A673 (cell line): ENCODE data around the gene DPYSL5. TPM values are rescaled to one million over a fixed set of nuclear protein-coding genes. Genes with fewer than 3 reads are reported as not detected.

ENCODE experiments used
- BruUV-seq: library from RNA; stranded (reverse); fragments of 400-500 nt; replicated peaks from 2 replicates; lab custom pipeline; 2021; lab: Mats Ljungman, UMichigan
- CTCF ChIA-PET: fragments of 300-600 bp; sonication (Branson Sonifier 250); formaldehyde crosslinking; loops from one replicate; lab custom pipeline; 2022; ENCODE audit warnings: antibody characterized with exemption; lab: Charles Lee
- POLR2A ChIA-PET: fragments of 300-600 bp; sonication (Branson Sonifier 250); formaldehyde crosslinking; loops from one replicate; lab custom pipeline; 2022; ENCODE audit warnings: antibody characterized with exemption; ENCODE audit not compliant: low non-redundant PET; lab: Charles Lee
- DNase-seq: peaks from one replicate; pipeline ENCODE4 v3.0.0-alpha.2; 2015; ENCODE audit warnings: low spot score
- H3K27ac ChIP-seq: fragments of 200-600 bp; sonication (generic); 2 replicates; pipeline ENCODE4 v1.5.1; 2016; ENCODE audit warnings: mixed run types, low read depth, mild to moderate bottlenecking, mixed read lengths, antibody characterized with exemption, low read length; ENCODE audit not compliant: poor library complexity, severe bottlenecking
- H3K27me3 ChIP-seq: fragments of 200-600 bp; sonication (generic); replicated peaks from 2 replicates; pipeline ENCODE4 v1.6.1; 2017; ENCODE audit warnings: mixed run types, low read depth, mild to moderate bottlenecking, mixed read lengths, antibody characterized with exemption, low read length; ENCODE audit not compliant: insufficient read depth, poor library complexity
- H3K36me3 ChIP-seq: fragments of 200-600 bp; sonication (generic); 2 replicates; pipeline ENCODE4 v1.6.1; 2016; ENCODE audit warnings: mixed run types, mild to moderate bottlenecking, mixed read lengths, antibody characterized with exemption, low read length; ENCODE audit not compliant: insufficient read depth, poor library complexity, severe bottlenecking
- H3K4me1 ChIP-seq: fragments of 200-600 bp; sonication (generic); 2 replicates; pipeline ENCODE4 v1.6.1; 2017; ENCODE audit warnings: mixed run types, mild to moderate bottlenecking, mixed read lengths, antibody characterized with exemption, low read length; ENCODE audit not compliant: insufficient read depth, poor library complexity, severe bottlenecking
- H3K4me3 ChIP-seq: fragments of 200-600 bp; sonication (generic); 2 replicates; pipeline ENCODE4 v1.5.1; 2016; ENCODE audit warnings: low read depth, mixed run types, mild to moderate bottlenecking, mixed read lengths, low read length; ENCODE audit not compliant: poor library complexity, severe bottlenecking
- H3K9me3 ChIP-seq: fragments of 200-600 bp; sonication (generic); 2 replicates; pipeline ENCODE4 v1.6.1; 2016; ENCODE audit warnings: mixed run types, low read depth, mild to moderate bottlenecking, mixed read lengths, antibody characterized with exemption, low read length; ENCODE audit not compliant: poor library complexity, severe bottlenecking
- EZH2 ChIP-seq: fragments of 200-600 bp; sonication (generic); IDR thresholded peaks from 2 replicates; pipeline ENCODE4 v1.6.1; 2017; ENCODE audit warnings: borderline replicate concordance, low read depth, mild to moderate bottlenecking, mixed read lengths, antibody characterized with exemption, low read length; ENCODE audit not compliant: poor library complexity, severe bottlenecking
- intact Hi-C: fragments of 100-400 bp; cut with micrococcal nuclease; formaldehyde crosslinking; loops from one replicate; pipeline ENCODE4 v1.10.0; 2022; ENCODE audit not compliant: unreplicated experiment
- total RNA-seq: library from RNA; stranded (reverse); gene quantifications from 2 replicates; pipeline ENCODE4 v1.2.3, GENCODE V29; 2021
- TF ChIP-seq, protein P1 (sequence below): fragments of 300-800, 200-600 bp; sonication (generic); conservative IDR thresholded peaks from 2 replicates; pipeline ENCODE4 v1.5.1; 2017; ENCODE audit warnings: low read depth, mild to moderate bottlenecking, antibody characterized with exemption, low read length, moderate library complexity, mixed read lengths

Gene DPYSL5
- total RNA-seq, 1 experiment from 2014 or later, result 110 TPM

DNA sequence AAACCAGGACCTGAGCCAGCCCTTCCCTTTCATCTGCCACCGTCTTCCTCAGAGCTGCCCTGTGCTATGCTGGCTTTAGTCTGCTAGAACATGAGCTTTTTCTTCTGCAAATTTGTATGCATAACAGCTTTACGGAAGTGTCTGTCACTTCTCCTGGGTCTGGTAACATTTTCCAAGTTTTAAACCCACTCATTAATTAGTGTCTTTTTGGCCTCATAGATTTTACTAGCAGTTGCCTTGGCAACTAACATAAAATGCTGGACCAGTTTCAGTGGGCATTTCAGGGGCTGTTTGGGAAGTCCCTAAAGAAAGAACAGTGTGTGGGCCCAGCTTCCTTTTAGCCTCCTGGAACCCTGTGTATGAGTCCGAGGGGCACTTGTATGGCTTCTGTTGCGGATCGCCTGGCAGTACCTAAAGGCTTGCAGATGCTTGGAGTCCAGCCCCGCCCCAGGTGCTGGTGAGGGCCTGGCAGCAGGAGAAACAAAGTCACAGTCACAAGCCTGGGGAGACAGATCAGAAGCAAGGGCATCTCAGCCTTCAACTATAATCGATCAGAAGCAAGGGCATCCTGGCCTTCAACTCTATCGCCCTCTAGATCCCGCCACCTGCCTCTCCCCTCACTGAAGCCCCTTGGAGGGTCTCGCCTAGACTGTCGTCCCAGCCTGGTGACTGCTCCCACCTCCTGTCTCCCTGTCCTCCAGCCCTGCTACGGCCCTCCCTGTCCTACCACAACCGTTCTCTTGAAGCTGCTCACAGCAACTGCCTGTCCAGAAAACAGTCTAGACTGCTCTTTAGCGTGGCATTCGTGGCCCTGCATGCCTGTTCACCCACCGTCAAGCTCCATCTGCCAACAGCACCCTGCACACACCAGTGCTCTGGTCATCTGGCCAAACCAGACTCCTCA is 85.8 kb downstream of the DPYSL5 start:
- POLR2A ChIA-PET, result no interaction called here
- TF ChIP-seq, protein P1, sequence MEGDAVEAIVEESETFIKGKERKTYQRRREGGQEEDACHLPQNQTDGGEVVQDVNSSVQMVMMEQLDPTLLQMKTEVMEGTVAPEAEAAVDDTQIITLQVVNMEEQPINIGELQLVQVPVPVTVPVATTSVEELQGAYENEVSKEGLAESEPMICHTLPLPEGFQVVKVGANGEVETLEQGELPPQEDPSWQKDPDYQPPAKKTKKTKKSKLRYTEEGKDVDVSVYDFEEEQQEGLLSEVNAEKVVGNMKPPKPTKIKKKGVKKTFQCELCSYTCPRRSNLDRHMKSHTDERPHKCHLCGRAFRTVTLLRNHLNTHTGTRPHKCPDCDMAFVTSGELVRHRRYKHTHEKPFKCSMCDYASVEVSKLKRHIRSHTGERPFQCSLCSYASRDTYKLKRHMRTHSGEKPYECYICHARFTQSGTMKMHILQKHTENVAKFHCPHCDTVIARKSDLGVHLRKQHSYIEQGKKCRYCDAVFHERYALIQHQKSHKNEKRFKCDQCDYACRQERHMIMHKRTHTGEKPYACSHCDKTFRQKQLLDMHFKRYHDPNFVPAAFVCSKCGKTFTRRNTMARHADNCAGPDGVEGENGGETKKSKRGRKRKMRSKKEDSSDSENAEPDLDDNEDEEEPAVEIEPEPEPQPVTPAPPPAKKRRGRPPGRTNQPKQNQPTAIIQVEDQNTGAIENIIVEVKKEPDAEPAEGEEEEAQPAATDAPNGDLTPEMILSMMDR, result no peak
- no peak for TF ChIP-seq EZH2
- no peak for DNase-seq
- H3K36me3 ChIP-seq, result peaks cover 4% of the 10 kb centered on the region
- BruUV-seq, result no TSS peak
- intact Hi-C loops, result no loop called here
- no peaks in the 10 kb centered on the region for H3K9me3 ChIP-seq
- H3K27me3 ChIP-seq, result no peaks in the 10 kb centered on the region
- no peak overlapping the region for H3K4me3 ChIP-seq
- H3K27ac ChIP-seq, result no peak overlapping the region
- no peaks in the 10 kb centered on the region for H3K4me1 ChIP-seq
- CTCF ChIA-PET, result interaction anchor here (0.5 to 2.1 kb wide), 2 partner anchors 9 to 83 kb away, joined by 3 to 6 read pairs; no protein-coding TSS in a partner anchor

DNA sequence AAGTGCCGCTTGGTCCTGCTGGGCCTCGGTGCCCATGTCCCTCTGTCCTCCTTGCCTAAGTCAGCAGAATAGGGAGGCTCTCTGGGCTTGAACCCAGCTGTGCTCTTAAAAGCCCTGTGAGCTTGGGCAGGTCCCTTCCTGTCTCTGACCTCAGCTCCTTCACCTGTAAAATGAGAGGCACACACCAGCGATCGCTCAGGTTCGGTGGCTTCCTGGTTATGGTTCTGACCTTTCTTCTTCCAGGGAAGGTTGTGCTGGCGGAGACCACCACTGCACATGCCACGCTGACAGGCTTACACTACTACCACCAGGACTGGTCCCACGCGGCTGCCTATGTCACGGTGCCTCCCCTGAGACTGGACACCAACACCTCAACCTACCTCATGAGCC is 86.4 kb downstream of the DPYSL5 start:
- H3K4me1 ChIP-seq, result no peaks in the 10 kb centered on the region
- no peak overlapping the region for H3K27ac ChIP-seq
- no TSS peak for BruUV-seq
- peaks cover 4% of the 10 kb centered on the region for H3K36me3 ChIP-seq
- ChIA-PET POLR2A (no interaction called here), CTCF (no interaction called here)
- DNase-seq, result no peak
- TF ChIP-seq EZH2, result no peak
- TF ChIP-seq, protein P1, result no peak
- H3K27me3 ChIP-seq, result no peaks in the 10 kb centered on the region
- no peak overlapping the region for H3K4me3 ChIP-seq
- no peaks in the 10 kb centered on the region for H3K9me3 ChIP-seq
- intact Hi-C loops, result no loop called here

DNA sequence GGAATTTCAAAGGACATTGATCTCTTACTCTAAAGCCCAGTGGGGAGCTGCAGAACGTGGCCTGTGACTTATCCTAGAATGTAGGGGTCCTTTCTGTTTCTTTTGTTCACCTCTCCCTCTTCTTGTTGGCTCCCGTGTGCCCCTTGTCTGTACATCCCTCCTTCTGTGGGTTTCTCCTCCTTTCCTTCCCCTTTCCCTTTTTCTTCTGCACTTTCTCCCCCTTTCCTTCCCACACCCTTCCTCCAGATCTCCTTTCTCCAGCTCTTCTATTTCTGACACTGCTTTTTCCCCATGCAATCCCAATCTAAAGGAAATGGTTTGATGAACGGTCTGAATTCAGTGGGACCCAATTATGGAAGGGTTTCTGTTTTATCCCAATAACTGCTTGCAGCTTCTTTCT is 87.1 kb downstream of the DPYSL5 start:
- H3K36me3 ChIP-seq, result peaks cover 8% of the 10 kb centered on the region
- POLR2A ChIA-PET, result no interaction called here
- no peak for TF ChIP-seq EZH2
- TF ChIP-seq, protein P1, result no peak
- no peaks in the 10 kb centered on the region for H3K4me1 ChIP-seq
- intact Hi-C loops, result no loop called here
- BruUV-seq, result no TSS peak
- H3K9me3 ChIP-seq, result no peaks in the 10 kb centered on the region
- H3K4me3 ChIP-seq, result no peak overlapping the region
- H3K27me3 ChIP-seq, result no peaks in the 10 kb centered on the region
- no peak for DNase-seq
- CTCF ChIA-PET, result no interaction called here
- no peak overlapping the region for H3K27ac ChIP-seq
